WTC11 (cell line): Measurements from ENCODE around the gene MCF2L.

Experiments
- ESRRA ChIP-seq: sonication (generic); formaldehyde crosslinking; IDR thresholded peaks from 2 replicates; pipeline ENCODE4 v1.8.1; 2022; ENCODE audit warnings: mild to moderate bottlenecking, missing genetic modification reagents, borderline replicate concordance
- GABPB1 ChIP-seq: sonication (generic); formaldehyde crosslinking; IDR thresholded peaks from 2 replicates; pipeline ENCODE4 v1.8.1; 2023; ENCODE audit warnings: mild to moderate bottlenecking, missing genetic modification reagents
- NFYB ChIP-seq: sonication (generic); formaldehyde crosslinking; conservative IDR thresholded peaks from 2 replicates; pipeline ENCODE4 v1.8.0; 2022; ENCODE audit warnings: low read depth, missing genetic modification reagents
- RELA ChIP-seq: sonication (generic); formaldehyde crosslinking; IDR thresholded peaks from 2 replicates; pipeline ENCODE4 v1.8.1; 2022; ENCODE audit warnings: missing genetic modification reagents, mild to moderate bottlenecking, borderline replicate concordance
- SOX15 ChIP-seq: fragments of 250-450 bp; sonication (Bioruptor Pico); IDR thresholded peaks from 2 replicates; pipeline ENCODE4 v1.9.0; 2021; ENCODE audit warnings: mild to moderate bottlenecking
- USF2 ChIP-seq: sonication (generic); formaldehyde crosslinking; IDR thresholded peaks from 2 replicates; pipeline ENCODE4 v1.8.1; 2023; ENCODE audit warnings: mild to moderate bottlenecking, missing genetic modification reagents, moderate library complexity
- TF ChIP-seq, protein P1 (sequence below): fragments of 200-600 bp; IDR thresholded peaks from 2 replicates; pipeline ENCODE4 v1.8.0; 2022; ENCODE audit warnings: antibody characterized with exemption

- TF ChIP-seq GABPB1 (CRISPR knock-in tag) (no peak), USF2 (CRISPR knock-in tag) (no peak), SOX15 (CRISPR knock-in tag) (no peak), NFYB (CRISPR knock-in tag) (no peak), RELA (CRISPR knock-in tag) (no peak), ESRRA (CRISPR knock-in tag) (no peak)
- TF ChIP-seq, protein P1, sequence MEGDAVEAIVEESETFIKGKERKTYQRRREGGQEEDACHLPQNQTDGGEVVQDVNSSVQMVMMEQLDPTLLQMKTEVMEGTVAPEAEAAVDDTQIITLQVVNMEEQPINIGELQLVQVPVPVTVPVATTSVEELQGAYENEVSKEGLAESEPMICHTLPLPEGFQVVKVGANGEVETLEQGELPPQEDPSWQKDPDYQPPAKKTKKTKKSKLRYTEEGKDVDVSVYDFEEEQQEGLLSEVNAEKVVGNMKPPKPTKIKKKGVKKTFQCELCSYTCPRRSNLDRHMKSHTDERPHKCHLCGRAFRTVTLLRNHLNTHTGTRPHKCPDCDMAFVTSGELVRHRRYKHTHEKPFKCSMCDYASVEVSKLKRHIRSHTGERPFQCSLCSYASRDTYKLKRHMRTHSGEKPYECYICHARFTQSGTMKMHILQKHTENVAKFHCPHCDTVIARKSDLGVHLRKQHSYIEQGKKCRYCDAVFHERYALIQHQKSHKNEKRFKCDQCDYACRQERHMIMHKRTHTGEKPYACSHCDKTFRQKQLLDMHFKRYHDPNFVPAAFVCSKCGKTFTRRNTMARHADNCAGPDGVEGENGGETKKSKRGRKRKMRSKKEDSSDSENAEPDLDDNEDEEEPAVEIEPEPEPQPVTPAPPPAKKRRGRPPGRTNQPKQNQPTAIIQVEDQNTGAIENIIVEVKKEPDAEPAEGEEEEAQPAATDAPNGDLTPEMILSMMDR = no peak
Measured at GRCh38 chr13:112977525-112977924, 8.5 kb downstream of the MCF2L start.
